ENCODE results near the gene TCERG1L.

The TCERG1L gene

GRCh38 chr10:131227163-131227740 lies 84.3 kb downstream of the TCERG1L start:
- WGBS (ENCODE audit: insufficient coverage) = 93% methylated on average over 13 of the region's 16 CpGs
- no peaks in the 10 kb centered on the region for H3K9me3 ChIP-seq (ENCODE audit: control extremely low read depth in 1 of 5, control insufficient read depth in 4 of 5, insufficient read depth in 2 of 5, low read depth in 1 of 5, low read length in 4 of 5)
- no peak overlapping the region for H3K27ac ChIP-seq (ENCODE audit: insufficient read depth in 1 of 2, low read depth in 1 of 2, low read length in 2 of 2, poor library complexity in 1 of 2, severe bottlenecking in 2 of 2)
- no peak for DNase-seq
- no peaks in the 10 kb centered on the region for H3K4me1 ChIP-seq (ENCODE audit: control extremely low read depth in 1 of 4, control insufficient read depth in 4 of 4, insufficient read depth in 4 of 4, low read length in 3 of 4)
- CTCF ChIA-PET = no interaction called here
- peaks cover 0 to 9% (median 0%) of the 10 kb centered on the region in 5 experiments for H3K27me3 ChIP-seq (replicated peaks in 2 of 5; ENCODE audit: control insufficient read depth in 4 of 5, insufficient read depth in 5 of 5, low read length in 4 of 5)
- no peaks in the 10 kb centered on the region for H3K36me3 ChIP-seq (ENCODE audit: control insufficient read depth in 4 of 4, insufficient read depth in 4 of 4, low read length in 3 of 4)
- no peak overlapping the region for H3K4me3 ChIP-seq (ENCODE audit: control insufficient read depth in 1 of 7, extremely low read depth in 1 of 7, insufficient read depth in 4 of 7, low read depth in 2 of 7, low read length in 6 of 7)
- POLR2A ChIA-PET = no interaction called here

GRCh38 chr10:131226446-131227162 lies 84.9 kb downstream of the TCERG1L start:
- POLR2A ChIA-PET = no interaction called here
- no peak overlapping the region for H3K4me3 ChIP-seq (ENCODE audit: control insufficient read depth in 1 of 7, extremely low read depth in 1 of 7, insufficient read depth in 4 of 7, low read depth in 2 of 7, low read length in 6 of 7)
- DNase-seq = no peak
- H3K9me3 ChIP-seq (ENCODE audit: control extremely low read depth in 1 of 5, control insufficient read depth in 4 of 5, insufficient read depth in 2 of 5, low read depth in 1 of 5, low read length in 4 of 5) = no peaks in the 10 kb centered on the region
- 93% methylated on average over 14 of the region's 18 CpGs for WGBS (ENCODE audit: insufficient coverage)
- no peaks in the 10 kb centered on the region for H3K4me1 ChIP-seq (ENCODE audit: control extremely low read depth in 1 of 4, control insufficient read depth in 4 of 4, insufficient read depth in 4 of 4, low read length in 3 of 4)
- H3K27ac ChIP-seq (ENCODE audit: insufficient read depth in 1 of 2, low read depth in 1 of 2, low read length in 2 of 2, poor library complexity in 1 of 2, severe bottlenecking in 2 of 2) = no peak overlapping the region
- CTCF ChIA-PET = no interaction called here
- peaks cover 0 to 8% (median 0%) of the 10 kb centered on the region in 5 experiments for H3K27me3 ChIP-seq (replicated peaks in 2 of 5; ENCODE audit: control insufficient read depth in 4 of 5, insufficient read depth in 5 of 5, low read length in 4 of 5)
- no peaks in the 10 kb centered on the region for H3K36me3 ChIP-seq (ENCODE audit: control insufficient read depth in 4 of 4, insufficient read depth in 4 of 4, low read length in 3 of 4)

GRCh38 chr10:131224106-131224505 lies 87.4 kb downstream of the TCERG1L start:
- no peaks in the 10 kb centered on the region for H3K9me3 ChIP-seq (ENCODE audit: control extremely low read depth in 1 of 5, control insufficient read depth in 4 of 5, insufficient read depth in 2 of 5, low read depth in 1 of 5, low read length in 4 of 5)
- H3K4me1 ChIP-seq (ENCODE audit: control extremely low read depth in 1 of 4, control insufficient read depth in 4 of 4, insufficient read depth in 4 of 4, low read length in 3 of 4) = no peaks in the 10 kb centered on the region
- peaks cover 0 to 8% (median 0%) of the 10 kb centered on the region in 5 experiments for H3K27me3 ChIP-seq (replicated peaks in 2 of 5; ENCODE audit: control insufficient read depth in 4 of 5, insufficient read depth in 5 of 5, low read length in 4 of 5)
- H3K27ac ChIP-seq (ENCODE audit: insufficient read depth in 1 of 2, low read depth in 1 of 2, low read length in 2 of 2, poor library complexity in 1 of 2, severe bottlenecking in 2 of 2) = no peak overlapping the region
- ChIA-PET CTCF (no interaction called here), POLR2A (no interaction called here)
- H3K4me3 ChIP-seq (ENCODE audit: control insufficient read depth in 1 of 7, extremely low read depth in 1 of 7, insufficient read depth in 4 of 7, low read depth in 2 of 7, low read length in 6 of 7) = no peak overlapping the region
- WGBS (ENCODE audit: insufficient coverage) = 92% methylated on average over 8 of the region's 8 CpGs
- DNase-seq = no peak
- H3K36me3 ChIP-seq (ENCODE audit: control insufficient read depth in 4 of 4, insufficient read depth in 4 of 4, low read length in 3 of 4) = no peaks in the 10 kb centered on the region

GRCh38 chr10:131223422-131223821 lies 88.1 kb downstream of the TCERG1L start:
- H3K9me3 ChIP-seq (ENCODE audit: control extremely low read depth in 1 of 5, control insufficient read depth in 4 of 5, insufficient read depth in 2 of 5, low read depth in 1 of 5, low read length in 4 of 5) = no peaks in the 10 kb centered on the region
- H3K4me1 ChIP-seq (ENCODE audit: control extremely low read depth in 1 of 4, control insufficient read depth in 4 of 4, insufficient read depth in 4 of 4, low read length in 3 of 4) = no peaks in the 10 kb centered on the region
- WGBS (ENCODE audit: insufficient coverage) = 95% methylated on average over 4 of the region's 4 CpGs
- no peak overlapping the region for H3K4me3 ChIP-seq (ENCODE audit: control insufficient read depth in 1 of 7, extremely low read depth in 1 of 7, insufficient read depth in 4 of 7, low read depth in 2 of 7, low read length in 6 of 7)
- no peaks in the 10 kb centered on the region for H3K36me3 ChIP-seq (ENCODE audit: control insufficient read depth in 4 of 4, insufficient read depth in 4 of 4, low read length in 3 of 4)
- H3K27me3 ChIP-seq (replicated peaks in 2 of 5; ENCODE audit: control insufficient read depth in 4 of 5, insufficient read depth in 5 of 5, low read length in 4 of 5) = peaks cover 0 to 8% (median 0%) of the 10 kb centered on the region in 5 experiments
- POLR2A ChIA-PET = no interaction called here
- DNase-seq = no peak
- H3K27ac ChIP-seq (ENCODE audit: insufficient read depth in 1 of 2, low read depth in 1 of 2, low read length in 2 of 2, poor library complexity in 1 of 2, severe bottlenecking in 2 of 2) = no peak overlapping the region
- CTCF ChIA-PET = no interaction called here

GRCh38 chr10:131222986-131223385 lies 88.5 kb downstream of the TCERG1L start:
- no peak overlapping the region for H3K4me3 ChIP-seq (ENCODE audit: control insufficient read depth in 1 of 7, extremely low read depth in 1 of 7, insufficient read depth in 4 of 7, low read depth in 2 of 7, low read length in 6 of 7)
- H3K27ac ChIP-seq (ENCODE audit: insufficient read depth in 1 of 2, low read depth in 1 of 2, low read length in 2 of 2, poor library complexity in 1 of 2, severe bottlenecking in 2 of 2) = no peak overlapping the region
- H3K27me3 ChIP-seq (replicated peaks in 2 of 5; ENCODE audit: control insufficient read depth in 4 of 5, insufficient read depth in 5 of 5, low read length in 4 of 5) = peaks cover 0 to 8% (median 0%) of the 10 kb centered on the region in 5 experiments
- POLR2A ChIA-PET = no interaction called here
- H3K4me1 ChIP-seq (ENCODE audit: control extremely low read depth in 1 of 4, control insufficient read depth in 4 of 4, insufficient read depth in 4 of 4, low read length in 3 of 4) = no peaks in the 10 kb centered on the region
- no peaks in the 10 kb centered on the region for H3K9me3 ChIP-seq (ENCODE audit: control extremely low read depth in 1 of 5, control insufficient read depth in 4 of 5, insufficient read depth in 2 of 5, low read depth in 1 of 5, low read length in 4 of 5)
- no peak for DNase-seq
- WGBS (ENCODE audit: insufficient coverage) = 97% methylated on average over 13 of the region's 16 CpGs
- CTCF ChIA-PET = no interaction called here
- no peaks in the 10 kb centered on the region for H3K36me3 ChIP-seq (ENCODE audit: control insufficient read depth in 4 of 4, insufficient read depth in 4 of 4, low read length in 3 of 4)

- DNase-seq = no peak
- Histone ChIP-seq H3K27me3 (replicated peaks in 2 of 5; ENCODE audit: control insufficient read depth in 4 of 5, insufficient read depth in 5 of 5, low read length in 4 of 5) (peaks cover 0 to 8% (median 0%) of the 10 kb centered on the region in 5 experiments), H3K9me3 (ENCODE audit: control extremely low read depth in 1 of 5, control insufficient read depth in 4 of 5, insufficient read depth in 2 of 5, low read depth in 1 of 5, low read length in 4 of 5) (no peaks in the 10 kb centered on the region), H3K36me3 (ENCODE audit: control insufficient read depth in 4 of 4, insufficient read depth in 4 of 4, low read length in 3 of 4) (no peaks in the 10 kb centered on the region), H3K4me1 (ENCODE audit: control extremely low read depth in 1 of 4, control insufficient read depth in 4 of 4, insufficient read depth in 4 of 4, low read length in 3 of 4) (no peaks in the 10 kb centered on the region), H3K27ac (ENCODE audit: insufficient read depth in 1 of 2, low read depth in 1 of 2, low read length in 2 of 2, poor library complexity in 1 of 2, severe bottlenecking in 2 of 2) (no peak overlapping the region), H3K4me3 (ENCODE audit: control insufficient read depth in 1 of 7, extremely low read depth in 1 of 7, insufficient read depth in 4 of 7, low read depth in 2 of 7, low read length in 6 of 7) (no peak overlapping the region)
- ChIA-PET CTCF (no interaction called here), POLR2A (no interaction called here)
- 94% methylated on average over 22 of the region's 23 CpGs for WGBS (ENCODE audit: insufficient coverage)
Measured at GRCh38 chr10:131221632-131222277, 89.8 kb downstream of the TCERG1L start.

GRCh38 chr10:131220601-131221171 lies 90.8 kb downstream of the TCERG1L start:
- no peaks in the 10 kb centered on the region for H3K4me1 ChIP-seq (ENCODE audit: control extremely low read depth in 1 of 4, control insufficient read depth in 4 of 4, insufficient read depth in 4 of 4, low read length in 3 of 4)
- H3K4me3 ChIP-seq (ENCODE audit: control insufficient read depth in 1 of 7, extremely low read depth in 1 of 7, insufficient read depth in 4 of 7, low read depth in 2 of 7, low read length in 6 of 7) = no peak overlapping the region
- CTCF ChIA-PET = no interaction called here
- no peaks in the 10 kb centered on the region for H3K36me3 ChIP-seq (ENCODE audit: control insufficient read depth in 4 of 4, insufficient read depth in 4 of 4, low read length in 3 of 4)
- no peak for DNase-seq
- 92% methylated on average over 7 of the region's 11 CpGs for WGBS (ENCODE audit: insufficient coverage)
- POLR2A ChIA-PET = no interaction called here
- H3K27me3 ChIP-seq (replicated peaks in 2 of 5; ENCODE audit: control insufficient read depth in 4 of 5, insufficient read depth in 5 of 5, low read length in 4 of 5) = peaks cover 0 to 8% (median 0%) of the 10 kb centered on the region in 5 experiments
- H3K9me3 ChIP-seq (ENCODE audit: control extremely low read depth in 1 of 5, control insufficient read depth in 4 of 5, insufficient read depth in 2 of 5, low read depth in 1 of 5, low read length in 4 of 5) = no peaks in the 10 kb centered on the region
- H3K27ac ChIP-seq (ENCODE audit: insufficient read depth in 1 of 2, low read depth in 1 of 2, low read length in 2 of 2, poor library complexity in 1 of 2, severe bottlenecking in 2 of 2) = no peak overlapping the region
